Middle frontal gyrus (tissue), 1 donor: Measurements from ENCODE around the gene DTNBP1.
A peak's percentile ranks its signal among the peaks of the same experiment; 100 is the strongest.

Source experiments
- DNase-seq: peaks from one replicate; pipeline ENCODE4 v3.0.0-alpha.2; 2015; ENCODE audit warnings: low spot score; ENCODE audit errors: extremely low spot score

DTNBP1 gene, protein sequence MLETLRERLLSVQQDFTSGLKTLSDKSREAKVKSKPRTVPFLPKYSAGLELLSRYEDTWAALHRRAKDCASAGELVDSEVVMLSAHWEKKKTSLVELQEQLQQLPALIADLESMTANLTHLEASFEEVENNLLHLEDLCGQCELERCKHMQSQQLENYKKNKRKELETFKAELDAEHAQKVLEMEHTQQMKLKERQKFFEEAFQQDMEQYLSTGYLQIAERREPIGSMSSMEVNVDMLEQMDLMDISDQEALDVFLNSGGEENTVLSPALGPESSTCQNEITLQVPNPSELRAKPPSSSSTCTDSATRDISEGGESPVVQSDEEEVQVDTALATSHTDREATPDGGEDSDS

DNA sequence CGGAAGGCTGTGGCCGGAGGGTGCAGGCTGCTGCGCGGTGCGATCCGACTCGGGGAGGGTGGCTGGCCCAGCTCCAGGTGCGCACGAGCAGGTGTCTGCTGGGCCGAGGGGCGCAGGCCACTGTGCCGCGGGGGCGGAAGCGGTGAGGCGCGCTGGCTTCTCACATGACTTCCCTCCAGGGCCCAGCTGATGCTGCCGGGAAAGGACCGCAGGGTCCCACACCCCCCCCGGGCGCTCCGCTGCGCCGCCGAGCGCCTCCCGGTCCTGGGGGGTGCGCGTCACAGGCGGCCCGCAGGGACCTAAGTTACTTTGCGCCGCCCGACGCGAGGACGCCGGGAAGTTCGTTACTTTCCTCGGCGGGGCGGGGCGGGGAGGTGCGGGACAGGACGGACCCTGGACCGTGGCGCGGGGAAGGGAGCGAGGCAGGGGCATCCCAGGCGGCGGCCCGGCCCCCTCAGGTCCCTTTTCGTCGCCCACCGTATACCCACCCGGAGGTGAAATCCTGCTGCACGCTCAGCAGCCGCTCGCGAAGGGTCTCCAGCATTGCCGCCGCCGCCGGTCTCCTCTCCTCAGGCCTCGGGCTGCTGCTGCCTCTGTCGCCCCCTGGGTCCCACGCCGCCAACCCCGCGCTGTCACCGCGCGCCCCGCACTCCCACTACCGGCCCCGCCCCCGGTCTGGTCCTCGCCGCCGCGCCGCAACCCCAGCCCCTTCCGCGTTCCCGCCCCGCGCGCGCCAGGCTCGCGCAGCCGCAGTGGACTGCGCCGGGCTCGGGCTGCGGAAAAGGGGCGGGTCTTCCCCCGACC lies at the start of gene DTNBP1:
Gene DTNBP1, minus strand, starts transcription at position 703 of the 804 bp plus-strand sequence. Its CDS starts 159 bp downstream, at position 544.
- peak; percentile 81 for DNase-seq

DNA sequence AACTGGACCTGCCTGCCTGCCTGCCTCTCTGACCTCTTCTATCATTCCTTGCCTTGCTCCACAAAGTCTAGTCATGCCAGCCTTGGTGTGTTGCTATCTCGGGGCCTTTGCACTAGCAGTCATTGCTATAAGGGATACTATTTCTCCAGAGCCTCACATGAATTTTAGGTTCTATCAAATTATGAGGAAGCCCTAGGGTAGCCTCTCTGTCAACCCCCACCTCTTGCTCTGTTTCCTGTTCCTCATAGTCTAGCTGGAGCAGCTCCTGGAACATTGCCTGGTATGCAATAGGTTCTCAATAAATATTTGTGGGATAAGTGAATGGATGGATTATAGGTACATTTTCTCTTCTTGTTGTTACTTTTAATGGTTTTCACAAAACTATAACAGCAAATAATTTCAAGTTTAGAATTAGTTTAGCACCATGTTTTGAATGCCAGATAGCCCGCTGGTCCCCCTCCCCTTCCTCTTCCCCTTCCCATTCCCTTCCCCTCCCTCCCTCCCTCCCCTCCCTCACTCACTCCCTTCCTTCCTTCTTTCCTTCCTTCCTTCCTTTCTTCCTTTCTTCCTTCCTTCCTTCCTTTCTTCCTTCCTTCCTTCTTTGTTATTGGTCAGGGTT lies 46.9 kb upstream of the DTNBP1 start:
- no peak for DNase-seq

DNA sequence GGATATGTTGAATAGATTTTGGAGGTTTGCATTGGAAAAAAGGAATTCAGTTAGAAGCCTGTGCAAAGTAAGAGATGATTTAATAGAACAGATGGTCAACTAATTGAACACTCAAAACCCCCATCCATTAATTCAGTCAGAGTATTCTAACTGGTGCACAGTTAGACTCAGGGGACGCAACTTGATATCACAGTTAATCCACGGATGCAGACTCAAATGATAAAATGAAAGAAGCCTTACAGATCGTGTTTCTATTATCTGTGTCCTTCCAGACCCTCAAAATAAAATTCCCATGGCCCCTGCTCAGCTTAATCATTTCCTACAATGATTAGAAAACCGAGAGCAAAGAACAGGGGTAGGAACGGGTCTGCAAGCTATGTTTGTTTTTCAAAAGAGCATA lies 45.4 kb upstream of the DTNBP1 start:
- DNase-seq, result no peak

DNA sequence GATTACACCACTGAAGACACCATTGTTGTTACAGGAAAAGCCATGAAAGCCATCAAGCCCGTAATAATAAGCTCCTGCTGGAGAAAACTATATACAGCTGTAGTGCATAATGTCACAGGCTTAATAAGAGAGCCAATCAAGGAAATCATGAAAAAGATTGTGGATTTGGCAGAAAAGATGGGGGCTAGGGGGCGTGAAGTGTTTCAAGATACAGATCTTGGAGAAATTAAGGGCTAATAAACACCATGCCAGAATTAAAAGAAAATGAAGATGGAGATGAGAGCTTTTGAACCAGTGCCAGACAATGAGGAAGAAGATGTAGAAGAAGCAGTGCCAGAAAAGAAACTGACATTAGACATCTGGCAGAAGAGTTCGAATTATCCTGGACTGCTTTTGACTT lies 43.2 kb upstream of the DTNBP1 start:
- no peak for DNase-seq

DNA sequence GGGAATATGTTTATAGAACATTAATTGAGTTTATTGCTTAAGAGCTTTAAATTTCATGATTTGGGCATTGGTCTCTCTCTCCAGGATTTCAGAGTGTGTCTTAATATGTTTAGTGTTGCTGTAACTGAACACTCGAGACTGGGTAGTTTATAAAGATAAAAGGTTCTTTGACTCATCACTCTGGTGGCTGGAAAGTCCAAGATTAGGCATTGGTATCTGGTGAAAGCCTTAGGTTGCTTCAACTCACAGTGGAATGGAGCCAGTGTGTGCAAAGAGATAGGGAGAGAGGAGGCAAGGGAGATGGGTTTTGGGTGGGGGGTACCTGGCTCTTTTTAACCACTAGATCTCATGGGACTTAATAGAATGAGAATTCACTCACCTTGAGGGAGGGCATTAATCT lies 35.6 kb upstream of the DTNBP1 start:
- DNase-seq, result no peak

DNA sequence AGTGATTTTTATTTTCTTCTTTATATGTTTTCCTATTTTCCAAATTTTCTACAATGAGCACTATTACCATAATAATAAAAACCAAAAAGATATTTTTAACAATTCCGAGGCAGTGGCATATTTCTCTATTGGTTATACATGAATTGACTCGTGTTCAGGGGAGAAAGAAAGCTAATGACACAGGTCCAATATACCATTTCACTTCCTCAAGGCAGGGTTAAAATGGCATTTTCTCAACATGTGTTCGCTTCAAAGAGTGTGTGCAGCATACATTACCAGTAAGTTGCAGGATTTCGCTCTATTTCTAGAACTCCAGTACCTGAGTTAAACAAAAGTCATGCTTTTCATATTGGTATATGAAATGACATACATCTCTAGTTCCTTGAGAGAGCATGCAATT lies 35.1 kb upstream of the DTNBP1 start:
- no peak for DNase-seq

DNA sequence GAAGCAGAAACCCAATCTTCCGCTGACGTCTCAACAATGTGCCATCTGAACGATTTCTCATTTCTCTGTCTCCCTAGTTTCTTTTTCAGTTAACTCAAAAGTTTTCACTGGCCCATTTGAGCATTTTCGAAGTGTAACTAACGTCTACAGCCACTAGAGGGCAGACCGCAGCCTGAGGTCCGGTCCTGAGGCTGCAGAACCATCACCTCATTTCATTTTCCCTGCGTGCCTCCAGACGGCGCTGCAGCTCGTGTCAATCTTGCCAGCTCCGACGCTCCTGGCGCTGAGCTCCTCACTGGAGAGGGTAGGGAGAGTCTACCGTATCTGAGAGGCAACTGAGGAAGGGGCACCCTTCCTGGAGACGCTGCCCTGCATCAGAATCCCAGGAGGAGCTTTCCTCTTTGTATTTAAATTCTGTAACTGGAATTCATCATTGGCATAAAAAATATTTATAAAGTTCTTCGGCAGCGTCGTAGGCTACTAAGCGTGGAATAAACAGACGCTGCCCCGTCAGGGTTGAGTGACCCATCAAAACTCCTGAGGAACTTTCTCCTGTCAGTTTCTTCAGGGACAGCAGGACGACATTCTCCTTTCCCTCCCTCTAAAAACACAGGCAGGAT lies 28.5 kb upstream of the DTNBP1 start:
- DNase-seq, result peak; percentile 75

DNA sequence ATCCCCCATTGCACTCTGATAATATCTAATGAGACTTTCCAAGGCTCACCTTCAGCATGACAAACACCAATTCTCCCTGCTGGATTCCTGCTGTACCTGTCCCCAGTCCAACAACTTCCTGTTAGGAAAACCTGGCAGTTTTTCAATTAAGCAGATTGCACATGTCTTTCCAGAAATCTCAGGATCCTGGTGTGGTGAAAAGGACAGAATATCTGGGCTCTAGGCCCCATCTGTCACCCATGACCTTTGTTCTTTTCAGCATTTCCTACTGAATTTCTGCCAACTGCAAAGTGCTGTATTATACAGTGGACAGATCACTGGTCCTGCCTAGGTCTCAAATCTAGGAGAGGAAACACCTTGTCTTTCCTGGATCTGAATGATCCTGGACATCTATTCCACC lies 27.7 kb upstream of the DTNBP1 start:
- no peak for DNase-seq

DNA sequence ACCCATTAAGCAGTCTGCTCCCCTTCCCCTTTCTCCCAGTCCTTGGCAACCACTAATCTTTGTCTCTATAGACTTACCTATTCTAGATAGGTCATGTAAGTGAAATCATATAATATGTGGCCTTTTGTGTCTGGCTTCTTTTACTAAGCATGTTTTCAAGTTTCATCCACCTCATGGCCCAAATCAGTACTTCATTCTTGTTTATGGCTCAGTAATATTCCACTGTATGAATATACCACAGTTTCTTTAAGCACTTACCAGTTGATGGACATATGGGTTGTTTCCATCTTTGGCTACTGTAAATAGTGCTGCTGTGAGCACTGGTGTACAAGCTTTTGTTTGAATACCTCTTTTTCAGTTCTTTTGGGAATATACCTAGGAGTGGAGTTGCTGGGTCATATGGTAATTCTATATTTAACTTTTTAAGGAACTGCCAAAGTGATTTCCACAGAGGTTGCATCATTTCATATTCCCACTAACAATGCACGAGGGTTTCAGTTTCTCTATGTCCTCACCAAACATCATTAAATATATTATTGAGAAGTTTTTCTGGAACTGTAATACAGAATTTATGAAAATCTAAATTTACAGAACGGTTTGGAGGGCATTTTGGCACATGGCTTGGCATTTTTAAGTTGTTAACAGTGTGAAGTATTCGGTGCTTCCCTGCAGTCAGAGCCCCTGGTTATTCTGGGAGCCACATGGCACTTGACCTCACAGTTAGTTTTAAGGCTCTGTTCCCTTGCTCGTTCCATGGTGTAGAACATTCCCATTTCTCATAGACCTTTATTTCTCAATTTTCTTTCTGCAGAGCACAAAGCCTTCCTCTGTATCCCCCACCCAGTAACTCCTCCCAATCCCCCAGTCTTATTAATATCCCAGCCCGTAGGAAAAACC lies 27.0 kb upstream of the DTNBP1 start:
- DNase-seq, result no peak

DNA sequence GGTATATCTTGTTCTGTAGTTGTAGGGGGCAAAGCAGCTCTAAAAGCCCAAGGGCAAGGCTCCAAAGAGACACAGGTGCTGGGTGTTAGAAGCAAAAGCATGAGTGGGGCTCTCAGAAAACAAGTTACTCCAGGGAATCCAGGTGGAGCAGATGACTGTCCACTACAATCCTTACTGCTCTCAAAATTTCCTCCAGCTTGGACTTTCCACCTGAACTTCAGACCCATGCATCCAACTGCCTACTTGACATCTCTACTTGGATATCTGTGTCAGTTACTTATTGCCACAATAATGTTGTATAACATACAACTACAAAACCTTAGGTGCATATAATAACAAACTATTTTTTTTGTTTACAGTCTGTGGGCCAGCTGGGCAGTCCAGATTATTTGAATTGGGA lies 22.8 kb upstream of the DTNBP1 start:
- DNase-seq, result no peak

DNA sequence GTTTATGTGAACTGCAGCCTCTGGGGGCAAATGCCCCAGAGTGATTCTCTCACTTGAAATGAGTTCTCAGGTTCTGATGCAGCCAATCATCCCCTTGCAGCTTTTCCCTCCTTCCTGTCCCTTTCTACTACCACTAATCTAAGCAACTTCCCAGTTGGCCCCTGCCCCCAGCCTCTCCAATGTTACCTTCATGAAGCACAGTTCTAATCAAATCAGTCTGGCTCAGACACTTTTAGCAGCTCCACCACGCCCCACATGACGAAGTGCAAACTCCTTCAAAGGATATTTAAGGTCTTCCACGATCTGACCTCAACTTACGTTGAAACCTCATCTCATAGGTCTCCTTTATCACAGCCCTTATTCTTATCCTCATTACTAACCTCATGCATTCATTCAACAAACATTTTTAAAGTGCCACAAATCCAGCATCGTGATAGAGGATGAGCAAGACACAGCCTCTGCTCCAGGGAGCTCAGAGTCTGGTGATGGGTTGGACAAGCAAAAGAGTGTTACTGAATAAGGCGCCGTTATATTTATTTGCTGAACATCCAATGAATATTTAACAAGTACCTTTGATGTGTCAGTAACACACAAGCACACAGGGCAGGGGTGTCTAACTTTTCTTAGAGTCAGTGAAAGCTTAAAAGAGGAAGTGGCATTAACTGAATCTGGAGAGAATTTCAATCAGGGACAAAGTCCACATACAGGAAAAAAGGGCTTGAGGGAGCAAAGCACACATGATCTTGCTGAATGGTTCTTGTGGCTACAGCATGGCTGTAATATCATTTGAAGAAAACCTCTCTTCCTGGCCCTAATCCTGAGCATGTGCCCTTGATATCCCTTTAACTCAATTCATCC lies 20.4 kb upstream of the DTNBP1 start:
- no peak for DNase-seq

DNA sequence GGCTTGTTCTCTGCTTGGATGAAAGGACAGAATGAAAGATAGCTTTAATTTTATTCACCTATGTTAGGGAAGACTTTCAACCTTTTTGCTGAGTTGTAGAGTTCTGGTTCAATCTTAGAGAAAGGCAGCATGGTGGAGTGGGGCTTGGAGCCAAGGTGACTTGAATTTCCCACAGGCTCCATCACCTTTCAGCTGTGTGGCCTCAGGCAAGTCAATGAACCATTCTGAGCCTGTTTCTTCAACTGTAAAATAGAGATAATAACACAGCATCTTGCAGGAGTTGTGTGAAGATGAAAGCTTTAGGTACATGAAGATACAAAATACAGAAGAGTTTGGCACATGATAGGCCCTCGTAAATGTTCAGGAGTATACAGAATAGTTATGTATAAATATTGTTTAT lies 19.1 kb upstream of the DTNBP1 start:
- DNase-seq, result no peak

DNA sequence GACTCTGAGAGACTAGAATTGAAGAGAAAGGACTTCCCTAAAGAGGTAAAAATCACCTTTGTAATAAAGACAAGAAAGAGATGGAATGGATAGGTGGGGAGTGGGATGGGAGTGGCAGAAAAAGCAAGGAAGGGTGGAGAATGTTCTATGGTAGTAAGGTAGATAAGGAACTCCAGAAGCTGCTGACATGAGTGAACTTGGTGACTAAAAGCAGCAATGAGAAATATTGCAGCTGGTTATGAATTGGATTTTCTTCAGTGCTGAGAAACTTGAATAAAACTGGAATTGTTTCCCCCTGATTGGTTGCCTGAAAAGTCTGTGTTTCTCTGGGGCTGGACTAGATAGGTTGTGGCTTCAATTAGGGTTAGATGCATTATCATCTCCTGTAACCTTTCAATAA lies 15.7 kb upstream of the DTNBP1 start:
- DNase-seq, result no peak

DNA sequence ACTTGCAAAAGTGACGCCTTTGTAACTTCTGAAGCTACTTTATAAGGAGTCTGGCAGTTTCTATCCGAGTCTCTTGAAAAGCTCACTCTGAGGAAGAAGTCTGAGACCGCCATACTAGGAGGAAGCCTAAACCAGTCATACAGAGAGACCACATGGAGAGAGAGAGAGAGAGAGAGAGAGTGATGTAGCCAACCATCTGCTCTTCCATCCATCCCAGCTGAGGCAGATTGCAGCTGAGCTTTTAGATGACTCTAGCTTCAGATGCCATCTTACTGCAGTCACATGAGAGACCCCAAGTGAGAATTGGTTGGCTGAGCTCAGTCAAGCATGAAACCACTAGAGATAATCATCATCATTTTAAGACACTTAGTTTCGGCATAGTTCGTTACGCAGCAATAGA lies 15.0 kb upstream of the DTNBP1 start:
- no peak for DNase-seq

DNA sequence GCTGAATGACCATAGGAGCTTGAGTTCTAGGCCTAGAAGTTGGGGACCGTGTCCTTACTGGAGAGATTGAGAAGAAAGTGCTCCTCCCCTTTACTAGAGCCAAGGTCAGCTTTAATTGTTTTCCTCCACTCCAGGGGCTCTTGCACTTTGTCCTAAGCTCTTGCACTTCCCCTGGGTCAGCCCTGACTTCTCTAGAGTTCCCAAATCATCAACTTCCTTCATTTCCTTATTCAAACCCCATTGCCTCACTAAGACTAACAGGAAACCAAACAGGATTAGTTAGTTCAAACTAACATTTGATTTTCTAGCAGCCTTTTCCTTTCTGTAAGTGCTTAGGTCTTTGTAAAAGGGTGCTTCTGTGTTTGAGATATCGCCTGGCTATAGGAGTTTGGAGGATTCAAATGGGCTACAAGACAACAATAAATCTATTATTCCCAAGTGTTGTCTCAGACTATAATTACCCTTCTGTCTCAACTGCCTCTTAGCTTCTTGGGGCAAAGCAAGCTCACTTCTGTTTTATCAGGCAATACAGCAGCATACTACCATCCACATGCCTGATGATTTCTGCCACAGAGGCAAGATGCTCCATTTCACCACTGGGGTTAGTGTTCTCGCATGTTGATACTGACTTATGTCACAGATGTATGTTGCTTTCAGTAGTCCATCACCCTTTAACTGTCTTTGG lies 12.8 kb upstream of the DTNBP1 start:
- DNase-seq, result no peak

DNA sequence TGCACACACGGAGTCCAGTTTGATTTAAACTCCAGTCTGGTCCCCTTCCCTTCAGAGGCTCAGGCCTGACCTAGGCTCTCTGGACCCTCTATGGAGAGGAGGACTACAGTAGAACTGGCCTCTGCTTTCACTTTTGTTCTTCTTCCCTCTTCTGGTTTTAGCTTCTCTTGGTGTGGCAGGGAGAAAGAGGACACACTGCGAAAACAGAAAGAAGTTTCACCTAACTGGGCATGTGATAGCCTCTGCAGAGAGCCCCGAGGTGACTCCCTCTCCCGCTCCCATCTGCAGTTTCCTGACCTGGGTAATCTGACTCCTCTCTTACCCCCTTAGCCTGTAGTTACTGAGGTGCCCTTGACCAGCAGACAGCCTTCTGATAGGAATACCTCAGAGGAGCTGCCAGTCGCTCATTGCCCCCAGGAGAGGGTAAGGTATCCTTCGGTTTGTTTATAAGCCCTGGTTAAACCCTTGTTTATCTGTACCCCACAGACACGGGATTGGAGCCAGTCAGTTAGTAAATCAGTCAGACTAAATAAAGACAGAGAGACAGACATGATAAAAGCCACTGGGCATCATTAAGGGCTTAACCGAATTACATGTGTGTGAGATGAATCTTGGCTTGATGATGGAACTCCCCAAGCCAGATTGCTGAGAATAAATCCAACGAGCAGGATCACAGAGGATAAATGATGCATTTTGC lies 12.0 kb upstream of the DTNBP1 start:
- DNase-seq, result no peak

DNA sequence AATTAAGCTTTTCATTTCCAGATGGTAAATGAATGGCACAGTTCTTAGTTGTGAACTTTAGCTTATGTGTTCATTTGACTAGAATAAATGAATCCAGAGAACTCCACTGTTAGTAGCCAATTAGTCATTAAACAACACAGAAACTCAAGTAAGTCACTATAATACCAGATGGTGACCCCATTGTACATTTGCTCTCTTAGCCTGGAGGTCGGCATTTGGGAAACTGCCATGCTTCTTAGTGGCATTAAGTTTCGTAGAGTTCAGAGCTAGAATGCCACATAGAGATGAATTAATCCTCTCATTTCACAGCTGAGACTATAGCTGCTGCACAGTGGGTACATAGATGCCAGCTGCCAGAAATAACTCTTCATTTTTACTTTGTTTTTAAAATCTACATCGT lies 10.8 kb upstream of the DTNBP1 start:
- DNase-seq, result no peak

DNA sequence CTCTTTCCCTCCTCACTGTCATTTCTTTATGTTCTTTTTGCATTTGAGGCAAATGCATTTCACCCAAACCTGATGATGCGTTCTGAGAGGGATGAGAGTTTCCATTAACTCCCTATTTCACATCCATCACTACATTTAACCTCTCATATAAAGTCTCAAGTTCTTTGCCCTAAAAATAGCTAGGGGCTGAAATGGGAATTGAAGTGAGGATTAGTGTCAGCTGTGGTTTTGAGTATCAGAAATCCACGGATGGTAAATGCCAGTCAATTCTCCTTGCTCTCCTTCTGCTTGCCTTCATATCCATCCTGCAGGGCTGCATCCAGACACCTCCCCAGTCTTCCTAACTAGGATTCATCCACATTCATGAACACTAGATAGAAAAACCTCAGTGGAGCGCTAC lies 10.0 kb upstream of the DTNBP1 start:
- no peak for DNase-seq

DNA sequence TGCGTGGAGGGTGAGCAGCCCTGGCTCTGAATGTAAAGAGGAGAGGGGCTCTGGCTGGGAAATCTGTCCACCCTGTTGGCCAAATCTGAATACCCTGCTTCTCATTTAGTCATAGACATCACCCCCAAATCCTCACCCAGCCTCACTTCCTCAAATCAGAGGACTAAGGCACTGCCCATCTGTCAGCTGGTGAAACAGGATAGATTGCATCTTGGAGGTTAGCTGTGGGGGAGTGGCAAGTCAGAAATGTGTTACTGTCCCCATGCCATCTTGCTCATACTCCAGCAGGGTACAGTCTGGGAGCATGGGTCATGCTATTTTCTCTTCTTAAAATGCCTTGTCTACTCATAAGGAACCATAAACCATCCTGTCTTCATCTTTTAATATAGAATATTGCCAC lies 9.5 kb upstream of the DTNBP1 start:
- DNase-seq, result no peak
